PFSK-1 (cell line): Measurements from ENCODE around the gene KLHL2.

Experiments used
- REST ChIP-seq, 2 experiments: IDR thresholded peaks; 2 replicates each; pipeline versions ENCODE4 v1.6.1 to v1.8.0; 2011 to 2012; ENCODE audit warnings: low read depth in 2 of 2, low read length in 2 of 2, control low read depth in 1 of 2, inconsistent platforms in 1 of 2, mild to moderate bottlenecking in 1 of 2, moderate library complexity in 1 of 2; ENCODE audit not compliant: insufficient read depth in 1 of 2
- TAF1 ChIP-seq: IDR thresholded peaks from 2 replicates; pipeline ENCODE4 v1.6.1; 2012; ENCODE audit warnings: low read length, control low read depth, borderline replicate concordance; ENCODE audit not compliant: insufficient read depth

DNA sequence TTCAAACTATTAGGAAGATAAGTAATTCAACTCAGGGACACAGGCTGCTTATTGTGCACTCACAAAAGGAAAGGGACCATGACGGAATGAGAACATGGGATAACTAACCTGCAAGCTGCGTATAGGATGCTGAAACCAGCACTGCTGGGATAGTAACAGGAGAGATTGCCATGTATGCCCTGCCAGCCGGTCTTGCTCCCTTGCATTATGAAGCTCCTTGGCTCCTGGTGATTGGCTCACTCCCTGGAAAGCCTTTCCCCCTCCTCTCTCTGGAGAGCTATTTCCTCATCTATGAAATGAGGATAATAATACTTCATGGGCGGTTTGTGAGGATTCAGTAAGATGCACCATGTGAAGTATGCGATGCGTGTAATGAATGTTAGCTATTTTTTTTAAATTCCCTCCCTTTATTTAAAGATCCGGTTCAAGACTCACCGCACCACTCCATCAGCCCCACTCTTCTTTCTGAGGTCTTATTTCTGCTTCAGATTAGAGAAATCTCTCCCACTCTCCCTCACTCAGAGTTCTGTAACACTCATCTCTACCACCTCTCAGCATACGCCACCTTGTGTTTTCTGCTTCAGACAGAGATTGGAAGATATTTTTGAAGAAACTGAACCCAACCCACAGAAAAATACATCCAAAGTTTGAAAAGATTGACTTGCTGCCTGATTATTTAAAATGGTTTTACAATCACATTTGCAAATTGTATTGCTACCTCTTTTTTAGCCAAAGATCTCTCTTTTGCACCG, 138.5 kb downstream of the KLHL2 start:
- TF ChIP-seq TAF1 (no peak), REST (IDR thresholded peaks at IDR 0.05; ENCODE audit: insufficient read depth in 1 of 2, low read depth in 2 of 2, low read length in 2 of 2) (no peak)
